T-helper 1 cell treated with Interleukin-12 subunit alpha and Interleukin-12 subunit beta and Interleukin-4 antibody, amounts not matched to agents 30 ng/mL and 1 ng/mL, for 36 hours (primary cell): ENCODE data around the gene LRRC59. TPM values are rescaled to one million over a fixed set of nuclear protein-coding genes. Genes with fewer than 3 reads are reported as not detected.
"Not testable (repeated sequence)": the region's sequence is repeated elsewhere in the genome, so short reads cannot be mapped to it uniquely, and the experiment has no call there.

Experiments
- intact Hi-C: fragments of 100-400 bp; cut with micrococcal nuclease; formaldehyde crosslinking; loops from one replicate; pipeline ENCODE4 v1.15.1; 2024
- total RNA-seq: library from RNA; stranded (reverse); gene quantifications from 2 replicates; pipeline ENCODE4 v1.2.3, GENCODE V29; 2022

LRRC59 gene
- total RNA-seq, 1 donor from 2014 or later: 82.4 TPM

- intact Hi-C loops: loop anchor here (1.0 to 5.0 kb wide), 4 partner anchors 53 to 281 kb away; partner anchors contain the start of genes ANKRD40, EME1, MRPL27 and XYLT2
Measured at GRCh38 chr17:50425682-50426471, 28.6 kb upstream of the LRRC59 start, which contains the start of gene ACSF2. ACSF2 (plus strand) TSS chr17:50426218; CDS start chr17:50426262, 44 bp downstream.

- intact Hi-C loops: loop anchor here (5.0 kb wide), 1 partner anchor 282 kb away; the partner anchor contains the start of gene ANKRD40
Measured at GRCh38 chr17:50424996-50425681, 27.8 kb upstream of the LRRC59 start.

DNA sequence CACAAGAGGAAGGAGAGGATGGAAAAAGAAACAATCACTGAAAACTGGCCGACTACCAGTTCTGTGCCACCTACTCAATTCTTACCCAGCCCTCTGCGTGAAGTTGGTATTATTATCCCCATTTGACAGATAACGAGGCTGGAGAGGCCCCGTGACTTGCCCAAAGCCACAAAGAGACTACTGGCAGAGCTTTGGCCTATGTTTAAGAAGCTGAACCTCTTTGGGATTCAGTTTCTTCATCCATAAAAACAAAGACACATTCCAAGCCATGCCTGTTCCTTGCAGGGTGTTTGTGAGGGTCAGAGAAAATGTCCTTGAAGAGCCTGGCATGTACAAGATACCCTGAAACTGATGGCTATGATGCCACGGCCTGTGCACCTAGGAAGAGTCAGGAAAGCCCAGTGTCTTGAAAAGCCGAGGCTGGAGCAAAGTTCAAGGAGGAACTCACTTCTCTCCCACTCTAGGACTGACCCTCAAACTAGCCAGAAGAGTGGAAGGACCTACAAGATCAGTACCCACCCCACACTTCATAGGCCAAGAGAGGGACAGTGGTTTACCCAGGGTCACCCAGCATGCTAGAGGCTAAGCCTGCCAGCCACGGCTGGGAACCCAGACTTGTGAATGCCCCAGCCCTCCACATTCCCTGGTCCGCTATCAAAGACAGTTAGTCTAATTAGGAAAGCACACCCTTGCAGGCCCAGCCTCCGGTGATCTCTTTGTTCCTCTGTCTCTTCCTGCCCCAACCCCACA lies 27.1 kb upstream of the LRRC59 start:
- intact Hi-C loops: no loop called here

DNA sequence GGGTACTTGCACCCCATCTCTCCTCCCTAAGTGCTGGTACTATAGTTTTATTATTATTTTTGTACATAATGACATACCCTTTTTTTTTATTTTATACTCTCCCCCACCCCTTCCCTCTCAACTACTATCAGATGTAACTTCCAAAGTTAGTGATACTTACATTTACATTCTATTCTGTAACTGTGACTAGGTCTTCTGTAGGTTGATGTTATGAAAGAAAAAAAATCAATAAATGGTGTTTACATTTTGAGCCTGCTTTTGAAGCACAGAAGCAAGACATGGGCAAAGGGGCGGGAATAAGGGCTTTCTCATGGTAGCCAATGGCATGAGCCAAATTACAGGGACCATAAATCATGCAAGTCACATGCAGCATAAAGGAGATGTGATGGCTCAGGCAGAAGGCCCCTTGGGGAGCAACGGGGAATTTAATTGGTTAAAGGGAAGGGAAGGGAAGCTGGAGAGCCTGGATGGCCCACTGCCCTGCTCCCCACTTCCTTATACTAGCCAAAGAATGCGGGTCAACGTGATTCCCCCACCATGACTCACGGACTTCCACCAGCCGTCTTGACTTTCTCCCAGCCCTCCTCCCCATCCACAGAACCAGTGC lies 26.3 kb upstream of the LRRC59 start:
- intact Hi-C loops: no loop called here

DNA sequence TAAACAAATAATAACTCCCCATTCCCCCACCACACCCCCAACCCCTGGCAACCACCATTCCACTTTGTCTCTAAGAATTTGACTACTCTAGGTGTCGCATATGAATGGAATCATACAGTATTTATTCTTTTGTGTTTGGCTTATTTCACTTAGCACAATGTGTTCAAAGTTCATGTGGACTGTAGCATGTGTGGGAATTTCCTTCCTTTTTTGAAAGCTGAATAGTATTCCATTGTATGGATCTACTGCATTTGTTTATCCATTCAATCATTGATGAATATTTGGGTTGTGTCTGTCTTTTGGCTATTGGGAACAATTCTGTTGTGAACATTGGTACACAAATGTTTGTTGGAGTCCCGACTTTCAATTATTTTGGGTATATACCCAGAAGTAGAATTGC lies 25.4 kb upstream of the LRRC59 start:
- intact Hi-C loops: no loop called here

DNA sequence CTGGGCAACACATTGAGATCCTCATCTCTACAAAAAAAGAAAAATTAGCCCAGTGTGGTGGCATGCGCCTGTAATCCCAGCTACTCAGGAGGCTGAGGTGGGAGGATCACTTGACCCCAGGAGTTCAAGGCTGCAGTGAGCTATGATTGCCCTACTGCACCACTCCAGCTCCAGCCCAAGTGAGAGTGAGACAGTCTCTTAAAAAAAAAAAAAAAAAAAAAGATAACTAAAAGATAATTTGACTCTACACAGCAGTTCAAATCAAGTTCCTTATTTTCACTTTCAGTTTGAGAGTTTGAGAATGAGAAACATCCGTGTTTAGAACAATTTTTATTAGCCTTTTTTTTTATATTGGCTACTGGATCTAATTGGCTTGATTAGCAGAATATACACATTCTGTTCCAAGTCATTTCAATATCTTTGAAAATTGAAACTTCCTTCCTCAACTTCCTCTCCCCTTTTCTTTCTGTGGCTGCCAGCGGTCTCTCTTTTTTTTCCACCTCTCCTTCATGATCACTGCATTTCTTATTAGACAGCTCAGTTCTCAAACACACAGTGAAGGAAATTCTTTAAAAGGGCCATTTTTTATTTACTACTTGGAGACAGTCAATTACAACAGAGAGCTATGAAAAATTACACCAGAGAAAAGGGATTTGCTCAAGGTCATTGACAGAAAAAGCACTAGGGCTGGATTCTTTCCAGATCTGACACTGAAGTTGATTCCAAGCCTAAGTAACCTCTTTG lies 24.2 kb upstream of the LRRC59 start:
- intact Hi-C loops: loop anchor here (1.0 kb wide), 2 partner anchors 24 to 58 kb away; partner anchors contain the start of gene LRRC59

DNA sequence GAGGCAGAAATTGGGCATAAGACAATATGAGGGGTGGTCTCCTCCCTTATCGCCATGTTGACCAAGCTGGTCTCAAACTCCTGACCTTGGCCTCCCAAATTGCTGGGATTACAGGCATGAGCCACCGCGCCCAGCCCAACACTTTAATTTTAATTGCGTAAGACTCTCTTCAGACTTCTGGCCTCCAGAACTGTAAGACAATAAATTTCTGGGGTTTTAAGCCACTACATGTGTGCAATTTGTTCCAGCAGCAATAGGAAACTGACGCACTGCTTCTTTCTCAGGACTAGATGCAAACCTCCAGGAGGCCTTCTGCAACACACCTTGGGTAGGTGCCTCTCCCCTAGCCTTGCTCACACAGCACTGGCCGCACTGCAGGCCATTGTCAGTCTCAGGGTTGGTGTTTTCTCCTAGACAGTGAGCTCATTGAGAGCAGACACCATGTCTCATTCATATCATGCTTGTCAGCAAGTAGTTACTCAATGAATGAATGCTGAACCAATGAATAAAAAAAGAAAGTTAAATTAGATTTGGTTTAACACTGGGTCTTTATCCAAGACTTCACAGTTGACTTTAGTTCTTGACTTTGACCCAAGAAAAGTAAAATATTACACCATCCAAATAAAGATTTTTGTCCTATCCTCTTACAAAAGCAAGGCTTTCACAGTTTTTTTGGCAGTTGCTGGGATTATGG lies 23.2 kb upstream of the LRRC59 start:
- intact Hi-C loops: loop anchor here (1.0 kb wide), 2 partner anchors 23 to 59 kb away; partner anchors contain the start of gene LRRC59

DNA sequence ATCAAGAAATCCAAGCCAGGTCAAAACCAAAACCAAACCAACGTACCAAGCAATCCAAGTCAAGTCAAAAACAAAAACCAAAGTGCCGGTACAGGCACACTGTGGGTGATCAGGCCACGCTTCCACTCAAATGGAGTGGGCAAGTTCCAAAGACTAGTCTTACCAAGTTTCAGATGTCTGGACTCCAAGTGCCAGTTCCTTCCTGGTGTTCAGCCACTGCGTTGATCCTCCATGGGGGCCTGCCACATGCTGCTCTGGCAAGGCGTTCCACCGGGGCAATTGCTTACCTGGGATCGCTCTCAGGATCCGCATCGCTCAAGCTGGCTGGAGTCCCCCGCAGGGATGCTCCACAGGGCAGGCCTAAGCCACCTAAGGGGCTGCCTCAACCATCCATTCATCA lies 22.3 kb upstream of the LRRC59 start:
- intact Hi-C loops: not testable (repeated sequence)

- intact Hi-C loops: no loop called here
Measured at GRCh38 chr17:50414808-50415207, 17.5 kb upstream of the LRRC59 start.

- intact Hi-C loops: no loop called here
Measured at GRCh38 chr17:50412188-50412732, 14.9 kb upstream of the LRRC59 start.

GRCh38 chr17:50407921-50408320 lies 10.6 kb upstream of the LRRC59 start:
- intact Hi-C loops: no loop called here

- intact Hi-C loops: no loop called here
Measured at GRCh38 chr17:50406578-50406977, 9.3 kb upstream of the LRRC59 start.

- intact Hi-C loops: not testable (repeated sequence)
Measured at GRCh38 chr17:50405351-50405750, 8.0 kb upstream of the LRRC59 start.

DNA sequence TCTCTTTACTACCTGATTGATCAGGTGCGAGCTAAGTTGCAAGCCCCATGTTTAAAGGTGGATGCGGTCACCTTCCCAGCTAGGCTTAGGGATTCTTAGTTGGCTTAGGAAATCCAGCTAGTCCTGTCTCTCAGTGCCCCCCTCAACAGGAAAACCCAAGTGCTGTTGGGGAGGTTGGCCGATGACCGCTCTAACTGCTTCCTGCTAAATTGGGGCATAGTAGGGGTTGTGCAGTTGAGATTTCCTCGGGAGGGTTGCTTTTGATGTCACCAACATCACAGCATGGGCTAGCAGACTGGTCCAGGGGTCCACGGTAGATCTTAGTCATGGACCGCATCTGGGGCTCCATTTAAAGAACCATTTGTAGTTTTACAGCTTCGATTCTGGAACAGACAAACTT lies 2.3 kb upstream of the LRRC59 start:
- intact Hi-C loops: loop anchor here (10.0 kb wide), 1 partner anchor 305 kb away; the partner anchor contains the start of gene ANKRD40

DNA sequence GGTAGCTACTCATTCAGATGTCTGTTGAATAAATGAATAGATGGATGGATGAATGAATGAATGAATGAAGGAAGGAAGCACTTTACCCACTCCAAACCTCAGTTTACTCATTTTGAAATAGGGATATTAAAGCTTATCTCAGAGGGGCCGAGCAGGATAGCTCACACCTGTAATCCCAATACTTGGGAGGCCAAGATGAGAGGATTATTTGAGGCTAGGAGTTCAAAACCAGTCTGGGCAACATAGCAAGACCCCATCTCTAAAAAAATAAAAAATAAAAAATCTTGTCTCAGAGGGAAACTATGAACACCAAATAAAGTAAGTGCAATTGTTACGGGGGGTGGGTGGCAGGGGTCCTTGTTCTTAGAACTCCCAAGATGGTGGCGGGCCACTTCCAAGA lies 1.3 kb upstream of the LRRC59 start:
- intact Hi-C loops: loop anchor here (10.0 kb wide), 1 partner anchor 306 kb away; the partner anchor contains the start of gene ANKRD40

DNA sequence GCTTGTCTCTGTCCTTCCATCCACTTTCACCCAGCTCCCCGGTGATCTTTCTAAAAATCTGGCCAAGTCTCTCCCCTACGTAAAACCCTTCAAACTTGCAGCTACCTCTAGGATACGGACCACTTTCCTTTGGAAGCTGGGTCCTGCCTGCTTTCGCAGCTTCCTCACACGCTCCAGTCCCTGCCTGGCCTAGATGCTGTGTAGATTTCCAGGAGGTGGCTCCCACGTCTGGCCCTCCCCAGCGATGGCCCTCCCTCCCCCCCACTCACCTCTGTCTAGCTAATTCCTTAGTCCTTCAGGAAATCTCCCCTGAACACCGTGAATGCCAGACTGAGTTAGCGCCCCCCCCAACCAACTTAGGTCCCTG lies 579 bp upstream of the LRRC59 start:
- intact Hi-C loops: loop anchor here (1.0 to 10.0 kb wide), 7 partner anchors 23 to 307 kb away; partner anchors contain the start of genes ANKRD40, EME1, MRPL27 and RSAD1

GRCh38 chr17:50396261-50397110 lies 837 bp downstream of the LRRC59 start:
- intact Hi-C loops: loop anchor here (1.0 to 10.0 kb wide), 7 partner anchors 23 to 308 kb away; partner anchors contain the start of genes ANKRD40, EME1, MRPL27 and RSAD1

- intact Hi-C loops: loop anchor here (10.0 kb wide), 1 partner anchor 310 kb away; the partner anchor contains the start of gene ANKRD40
Measured at GRCh38 chr17:50394711-50395110, 2.6 kb downstream of the LRRC59 start.
